HUES64 (cell line): ENCODE results near the gene ZNF747. TPM values are rescaled to one million over a fixed set of nuclear protein-coding genes. Genes with fewer than 3 reads are reported as not detected.
A peak's percentile ranks its signal among the peaks of the same experiment; 100 is the strongest.

ENCODE experiments used
- H3K27ac ChIP-seq: 2 replicates; pipeline ENCODE4 v1.7.0; 2013; ENCODE audit warnings: low read depth, low read length, inconsistent platforms
- H3K27me3 ChIP-seq: 2 replicates; pipeline ENCODE4 v1.6.1; 2013; ENCODE audit warnings: mild to moderate bottlenecking, low read length; ENCODE audit not compliant: insufficient read depth
- H3K36me3 ChIP-seq: 2 replicates; pipeline ENCODE4 v1.6.1; 2013; ENCODE audit warnings: mild to moderate bottlenecking, low read length; ENCODE audit not compliant: insufficient read depth
- H3K4me1 ChIP-seq: 2 replicates; pipeline ENCODE4 v1.6.1; 2013; ENCODE audit warnings: mild to moderate bottlenecking, low read length, moderate library complexity; ENCODE audit not compliant: insufficient read depth
- H3K4me3 ChIP-seq: 2 replicates; pipeline ENCODE4 v1.5.1; 2013; ENCODE audit warnings: mild to moderate bottlenecking, low read length, moderate library complexity
- H3K9ac ChIP-seq: 2 replicates; pipeline ENCODE4 v1.6.1; 2013; ENCODE audit warnings: mild to moderate bottlenecking, low read depth, low read length
- H3K9me3 ChIP-seq: 2 replicates; pipeline ENCODE4 v1.6.1; 2013; ENCODE audit warnings: low read depth, low read length; ENCODE audit not compliant: insufficient read depth
- WGBS: fragments of 150-250, 120-280 bp; methylation state at CpG from one replicate; pipeline ENCODE4 v1.1.7; 2013; ENCODE audit warnings: missing lambda C conversion rate; 5-methylcytosine and 5-hydroxymethylcytosine counted together
- polyA plus RNA-seq, 2 experiments: library from polyadenylated mRNA; stranded (reverse); fragments of 50-300 nt; gene quantifications; one replicate each; pipeline ENCODE4 v1.2.3, GENCODE V29; 2013

ZNF747 gene
- polyA plus RNA-seq (2013, experiment 1 of 2): 5.4 TPM
- 5.5 TPM for polyA plus RNA-seq (2013, experiment 2 of 2)

- H3K4me1 ChIP-seq: peaks cover 11% of the 10 kb centered on the region; the same call in 1 of the 2 replicates
- WGBS: under 1% methylated on average over 70 of the region's 70 CpGs
- H3K9ac ChIP-seq: peak within 1 kb of the TSS; percentile 96
- no peaks in the 10 kb centered on the region for H3K27me3 ChIP-seq
- H3K4me3 ChIP-seq: peak within 1 kb of the TSS; percentile 70
- H3K9me3 ChIP-seq: no peaks in the 10 kb centered on the region
- peak within 1 kb of the TSS; percentile 97 for H3K27ac ChIP-seq
- peaks cover 9% of the 10 kb centered on the region for H3K36me3 ChIP-seq
Observed at GRCh38 chr16:30534368-30535105, at the start of gene ZNF747. TSS of gene ZNF747 (minus strand) at chr16:30534858. CDS start at chr16:30534679, 179 bp downstream.

- no peak overlapping the region for H3K27ac ChIP-seq
- H3K27me3 ChIP-seq: no peaks in the 10 kb centered on the region
- no peaks in the 10 kb centered on the region for H3K9me3 ChIP-seq
- no peak overlapping the region for H3K4me3 ChIP-seq
- H3K36me3 ChIP-seq: peaks cover 51% of the 10 kb centered on the region
- WGBS: 97% methylated on average over 48 of the region's 48 CpGs
- no peak overlapping the region for H3K9ac ChIP-seq
- H3K4me1 ChIP-seq: peaks cover 4% of the 10 kb centered on the region; the same call in 1 of the 2 replicates
Observed at GRCh38 chr16:30582611-30583340, 48.1 kb upstream of the ZNF747 start.

DNA sequence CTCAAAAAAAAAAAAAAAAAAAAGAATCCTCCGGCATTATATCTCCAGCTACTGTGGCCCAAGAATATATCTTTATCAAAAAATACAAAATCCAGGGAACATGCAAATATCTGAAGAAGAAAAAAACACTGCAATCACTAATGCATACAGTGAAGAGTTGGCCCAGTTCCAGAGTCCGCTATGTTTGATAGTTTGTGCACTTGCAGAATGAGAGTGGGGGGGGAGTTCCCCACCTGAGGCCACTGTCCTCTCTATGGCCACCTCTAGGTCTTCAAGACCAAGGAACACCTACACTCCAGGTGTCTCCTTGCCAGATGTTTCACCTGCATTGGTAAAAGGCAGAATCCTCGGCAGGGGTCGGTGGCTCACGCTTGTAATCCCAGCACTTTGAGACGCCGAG lies 46.8 kb upstream of the ZNF747 start:
- Histone ChIP-seq H3K27me3 (no peaks in the 10 kb centered on the region), H3K9ac (no peak overlapping the region), H3K27ac (no peak overlapping the region), H3K9me3 (no peaks in the 10 kb centered on the region), H3K4me3 (no peak overlapping the region), H3K4me1 (peaks cover 4% of the 10 kb centered on the region; the same call in 1 of the 2 replicates), H3K36me3 (peaks cover 45% of the 10 kb centered on the region)
- WGBS: 96% methylated on average over 6 of the region's 7 CpGs

GRCh38 chr16:30574678-30575077 lies 40.0 kb upstream of the ZNF747 start:
- 63% methylated on average over 1 of the region's 1 CpG for WGBS
- no peak overlapping the region for H3K4me3 ChIP-seq
- no peak overlapping the region for H3K9ac ChIP-seq
- H3K4me1 ChIP-seq: peaks cover 3% of the 10 kb centered on the region
- no peaks in the 10 kb centered on the region for H3K9me3 ChIP-seq
- no peak overlapping the region for H3K27ac ChIP-seq
- H3K36me3 ChIP-seq: peaks cover 14% of the 10 kb centered on the region
- H3K27me3 ChIP-seq: no peaks in the 10 kb centered on the region

DNA sequence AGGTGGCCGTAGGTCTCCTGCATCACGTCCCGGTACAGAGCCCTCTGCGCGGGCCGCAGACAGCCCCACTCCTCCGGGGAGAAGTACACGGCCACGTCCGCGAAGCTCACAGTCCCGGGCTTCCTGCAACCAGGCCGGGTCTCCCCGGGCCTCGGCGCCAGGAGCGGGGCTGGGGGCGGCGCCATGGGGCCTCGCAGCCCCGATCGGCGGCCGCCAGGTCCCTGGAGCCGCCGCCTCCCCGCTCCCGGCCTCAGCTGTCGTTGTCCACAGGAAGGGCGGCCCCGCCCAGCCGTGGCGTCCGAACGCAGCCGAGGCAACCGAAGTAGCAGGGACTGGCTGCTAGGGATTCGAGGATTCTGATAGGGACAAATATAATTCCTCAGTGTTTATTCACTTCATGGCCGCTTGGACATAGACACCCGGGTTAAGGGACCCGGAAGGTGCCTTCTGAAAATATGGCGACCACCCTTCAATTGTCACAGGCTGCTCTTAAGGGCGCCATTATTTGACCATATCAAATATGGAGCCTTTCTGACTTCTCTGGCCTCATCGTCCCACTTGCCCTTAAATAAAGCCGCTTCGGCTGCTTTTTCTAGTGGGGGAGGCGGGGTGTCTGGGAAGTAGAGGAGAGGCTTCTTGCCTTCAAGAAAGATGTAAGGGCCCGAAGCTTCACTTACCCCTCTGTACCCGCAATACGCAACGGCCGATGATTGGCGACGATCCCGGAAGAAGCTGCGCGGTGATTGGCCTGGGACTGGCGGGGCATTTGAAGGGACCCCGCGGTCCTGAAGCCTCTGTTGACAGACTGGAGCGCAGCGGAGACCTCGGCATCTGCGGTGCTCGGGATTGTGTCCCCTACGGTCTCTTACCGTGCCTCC lies 37.0 kb upstream of the ZNF747 start, which contains the start of gene ZNF688:
Gene ZNF688, minus strand, starts transcription at position 270 of the 878 bp plus-strand sequence. Its CDS starts 85 bp downstream, at position 185.
- Histone ChIP-seq H3K27me3 (no peaks in the 10 kb centered on the region), H3K4me1 (peaks cover 3% of the 10 kb centered on the region), H3K27ac (peak within 1 kb of the TSS; percentile 91), H3K9me3 (no peaks in the 10 kb centered on the region), H3K4me3 (peak within 1 kb of the TSS; percentile 93), H3K36me3 (no peaks in the 10 kb centered on the region), H3K9ac (peak within 1 kb of the TSS; percentile 86)
- WGBS: under 1% methylated on average over 67 of the region's 67 CpGs

GRCh38 chr16:30570636-30571444 lies 36.2 kb upstream of the ZNF747 start:
- H3K27me3 ChIP-seq: no peaks in the 10 kb centered on the region
- H3K4me3 ChIP-seq: peak overlapping the region; percentile 93
- H3K9me3 ChIP-seq: no peaks in the 10 kb centered on the region
- H3K36me3 ChIP-seq: no peaks in the 10 kb centered on the region
- peak overlapping the region; percentile 91; the same call in 1 of the 2 replicates for H3K27ac ChIP-seq
- peak overlapping the region; percentile 86 for H3K9ac ChIP-seq
- 15% methylated on average over 21 of the region's 22 CpGs for WGBS
- peaks cover 3% of the 10 kb centered on the region for H3K4me1 ChIP-seq

GRCh38 chr16:30569746-30570635 lies 35.3 kb upstream of the ZNF747 start:
- no peaks in the 10 kb centered on the region for H3K36me3 ChIP-seq
- WGBS: 95% methylated on average over 44 of the region's 44 CpGs
- H3K9me3 ChIP-seq: no peaks in the 10 kb centered on the region
- H3K4me1 ChIP-seq: peaks cover 3% of the 10 kb centered on the region
- H3K4me3 ChIP-seq: no peak overlapping the region
- H3K27ac ChIP-seq: no peak overlapping the region
- no peaks in the 10 kb centered on the region for H3K27me3 ChIP-seq
- no peak overlapping the region for H3K9ac ChIP-seq

DNA sequence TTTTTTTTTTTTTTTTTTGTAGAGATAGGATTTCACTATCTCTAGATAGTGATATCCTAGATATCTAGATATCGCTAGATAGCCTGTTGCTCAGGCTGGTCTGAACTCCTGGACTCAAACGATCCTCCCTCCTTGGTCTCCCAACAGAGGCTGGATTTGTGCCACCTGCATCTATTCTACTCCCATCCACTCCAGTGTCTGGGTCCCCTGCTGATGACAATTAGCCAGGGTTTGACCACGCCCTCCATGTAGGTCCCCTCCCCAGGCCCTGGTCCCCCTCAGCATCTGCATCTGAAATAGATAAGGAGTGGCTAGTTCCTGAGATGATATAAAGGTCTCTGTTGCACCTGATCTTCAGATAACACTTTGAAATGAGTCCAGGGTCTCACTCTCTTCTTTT lies 34.6 kb upstream of the ZNF747 start:
- H3K36me3 ChIP-seq: no peaks in the 10 kb centered on the region
- no peak overlapping the region for H3K27ac ChIP-seq
- no peak overlapping the region for H3K4me3 ChIP-seq
- peaks cover 3% of the 10 kb centered on the region for H3K4me1 ChIP-seq
- WGBS: 86% methylated on average over 3 of the region's 3 CpGs
- H3K27me3 ChIP-seq: no peaks in the 10 kb centered on the region
- H3K9ac ChIP-seq: no peak overlapping the region
- H3K9me3 ChIP-seq: no peaks in the 10 kb centered on the region

DNA sequence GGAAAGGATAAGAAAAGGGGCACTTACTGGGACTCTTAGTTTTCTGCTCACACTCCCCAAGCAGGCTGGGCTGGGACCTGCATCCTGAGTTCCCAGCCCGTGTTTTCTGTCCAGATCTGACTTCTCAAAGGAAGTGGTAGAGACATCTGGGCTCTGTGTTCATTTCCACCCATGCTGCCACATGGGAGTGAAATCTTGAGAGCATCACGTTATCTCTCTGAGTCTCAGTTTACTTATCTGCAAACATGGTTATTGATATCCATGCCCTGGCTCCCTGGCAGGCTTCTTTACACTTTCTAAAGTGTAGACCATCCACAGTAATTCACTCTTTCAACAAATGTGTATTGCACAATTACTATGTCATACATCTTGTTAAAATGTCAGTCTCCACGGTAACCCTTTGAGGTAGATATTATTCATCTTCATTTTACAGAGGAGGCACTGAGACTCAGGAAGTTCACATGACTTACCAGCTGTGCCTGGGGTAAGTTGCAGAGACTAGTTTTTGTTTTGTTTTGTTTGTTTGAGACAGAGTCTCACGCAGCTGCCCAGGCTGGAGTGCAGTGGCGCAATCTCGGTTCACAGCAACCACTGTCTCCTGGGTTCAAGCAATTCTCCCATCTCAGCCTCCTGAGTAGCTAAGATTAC lies 33.5 kb upstream of the ZNF747 start:
- Histone ChIP-seq H3K27ac (no peak overlapping the region), H3K4me3 (no peak overlapping the region)
- WGBS: 91% methylated on average over 6 of the region's 6 CpGs

More for the DNA sequence above, 33.5 kb upstream of the ZNF747 start:
- H3K9ac ChIP-seq: no peak overlapping the region
- H3K27me3 ChIP-seq: no peaks in the 10 kb centered on the region
- H3K9me3 ChIP-seq: no peaks in the 10 kb centered on the region
- H3K36me3 ChIP-seq: no peaks in the 10 kb centered on the region
- peaks cover 3% of the 10 kb centered on the region for H3K4me1 ChIP-seq
